Measurements from ENCODE around the gene UGT3A2.

- TF ChIP-seq, protein P1, sequence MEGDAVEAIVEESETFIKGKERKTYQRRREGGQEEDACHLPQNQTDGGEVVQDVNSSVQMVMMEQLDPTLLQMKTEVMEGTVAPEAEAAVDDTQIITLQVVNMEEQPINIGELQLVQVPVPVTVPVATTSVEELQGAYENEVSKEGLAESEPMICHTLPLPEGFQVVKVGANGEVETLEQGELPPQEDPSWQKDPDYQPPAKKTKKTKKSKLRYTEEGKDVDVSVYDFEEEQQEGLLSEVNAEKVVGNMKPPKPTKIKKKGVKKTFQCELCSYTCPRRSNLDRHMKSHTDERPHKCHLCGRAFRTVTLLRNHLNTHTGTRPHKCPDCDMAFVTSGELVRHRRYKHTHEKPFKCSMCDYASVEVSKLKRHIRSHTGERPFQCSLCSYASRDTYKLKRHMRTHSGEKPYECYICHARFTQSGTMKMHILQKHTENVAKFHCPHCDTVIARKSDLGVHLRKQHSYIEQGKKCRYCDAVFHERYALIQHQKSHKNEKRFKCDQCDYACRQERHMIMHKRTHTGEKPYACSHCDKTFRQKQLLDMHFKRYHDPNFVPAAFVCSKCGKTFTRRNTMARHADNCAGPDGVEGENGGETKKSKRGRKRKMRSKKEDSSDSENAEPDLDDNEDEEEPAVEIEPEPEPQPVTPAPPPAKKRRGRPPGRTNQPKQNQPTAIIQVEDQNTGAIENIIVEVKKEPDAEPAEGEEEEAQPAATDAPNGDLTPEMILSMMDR (IDR thresholded peaks at IDR 0.05), result no peak
- no peak for TF ChIP-seq POLR2A (IDR thresholded peaks at IDR 0.05)
Observed at GRCh38 chr5:36066001-36066539, 612 bp downstream of the UGT3A2 start.

Data from Peyer's patch (tissue), 4 donors.